Femur (tissue), 1 donor: ENCODE data around the gene NR2F1.
A peak's percentile ranks its signal among the peaks of the same experiment; 100 is the strongest.

Experiments used
- DNase-seq: peaks from one replicate; pipeline ENCODE4 v3.0.0-alpha.2; 2017

NR2F1 gene

DNA sequence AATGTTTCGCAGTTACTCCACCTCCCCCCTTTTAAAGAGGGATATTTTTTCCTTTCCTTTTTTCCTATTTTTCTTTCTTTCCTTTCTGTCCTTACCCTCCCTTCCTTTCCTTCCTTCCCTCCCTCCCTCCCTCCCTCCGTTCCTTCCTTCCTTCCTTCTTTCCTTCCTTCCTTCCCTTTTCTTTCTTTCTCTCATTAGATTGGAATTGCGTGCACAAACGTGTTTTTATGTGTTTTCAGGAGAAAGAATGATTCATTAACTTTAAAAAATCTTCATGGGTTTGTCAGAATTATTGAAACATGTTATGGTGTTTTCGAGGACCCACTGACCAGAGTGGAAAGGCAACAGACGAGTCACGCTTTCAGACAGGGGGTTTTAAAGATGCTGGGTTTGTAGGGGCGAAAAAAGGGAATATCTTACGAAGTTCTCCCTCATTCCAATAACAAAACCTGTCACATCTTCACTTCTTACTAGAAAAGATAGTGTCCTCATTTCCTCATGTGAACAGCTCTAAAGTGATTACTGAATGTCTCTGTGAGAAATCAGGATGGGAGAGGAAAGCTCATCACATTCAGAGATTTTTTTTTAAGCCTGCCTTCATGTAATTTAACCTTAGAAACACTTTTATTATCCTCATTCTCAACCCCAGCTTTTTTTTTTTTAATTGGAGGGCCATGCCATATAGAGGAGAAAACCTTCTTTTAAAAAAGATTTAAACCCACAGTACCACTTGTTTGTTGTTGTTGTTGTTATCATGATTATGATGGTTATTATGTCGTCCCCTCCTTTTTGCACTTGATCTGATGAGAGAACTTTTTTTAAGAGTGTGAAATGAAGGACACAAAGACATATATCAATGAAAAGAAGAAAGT, 21.9 kb downstream of the NR2F1 start:
- no peak for DNase-seq

DNA sequence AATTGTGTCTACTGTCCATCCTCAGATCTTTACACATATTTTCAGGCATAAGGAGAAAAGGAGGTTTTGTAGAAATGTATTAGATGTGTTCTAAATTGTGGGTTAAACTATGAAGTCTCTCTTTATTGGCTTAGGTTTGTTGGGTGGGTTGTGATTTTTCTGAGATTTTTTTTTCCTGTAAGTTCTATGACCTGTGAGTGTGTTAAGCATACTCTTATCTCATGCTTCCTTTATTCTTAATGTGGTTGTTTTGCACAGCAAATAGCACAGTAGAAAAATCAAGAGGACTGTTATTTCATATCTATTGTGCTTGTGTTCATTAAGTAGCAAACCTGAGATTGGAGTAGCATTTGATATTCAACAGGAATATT, 23.3 kb downstream of the NR2F1 start:
- no peak for DNase-seq

GRCh38 chr5:93607367-93608258, 24.6 kb downstream of the NR2F1 start:
- DNase-seq: no peak

GRCh38 chr5:93608855-93609254, 25.8 kb downstream of the NR2F1 start:
- DNase-seq: no peak

DNA sequence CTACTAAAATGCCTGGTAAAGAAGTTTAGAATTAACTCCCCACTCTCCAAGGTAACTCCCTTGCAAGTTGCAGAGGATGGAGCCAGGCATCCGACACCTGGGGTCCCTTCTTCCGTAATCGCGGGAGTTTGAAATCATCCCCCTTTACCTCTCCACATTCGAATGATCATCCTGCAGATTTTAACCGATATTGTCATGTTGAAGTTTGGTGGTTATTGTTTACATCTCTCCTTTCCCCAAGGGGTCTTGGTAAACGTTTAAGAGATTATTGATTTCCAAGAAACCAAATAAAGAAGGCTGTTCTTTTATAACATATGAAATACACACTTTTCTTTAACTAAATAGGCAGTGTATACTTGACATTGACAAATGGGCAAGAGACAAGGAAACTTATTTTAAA, 26.7 kb downstream of the NR2F1 start:
- DNase-seq: no peak

DNA sequence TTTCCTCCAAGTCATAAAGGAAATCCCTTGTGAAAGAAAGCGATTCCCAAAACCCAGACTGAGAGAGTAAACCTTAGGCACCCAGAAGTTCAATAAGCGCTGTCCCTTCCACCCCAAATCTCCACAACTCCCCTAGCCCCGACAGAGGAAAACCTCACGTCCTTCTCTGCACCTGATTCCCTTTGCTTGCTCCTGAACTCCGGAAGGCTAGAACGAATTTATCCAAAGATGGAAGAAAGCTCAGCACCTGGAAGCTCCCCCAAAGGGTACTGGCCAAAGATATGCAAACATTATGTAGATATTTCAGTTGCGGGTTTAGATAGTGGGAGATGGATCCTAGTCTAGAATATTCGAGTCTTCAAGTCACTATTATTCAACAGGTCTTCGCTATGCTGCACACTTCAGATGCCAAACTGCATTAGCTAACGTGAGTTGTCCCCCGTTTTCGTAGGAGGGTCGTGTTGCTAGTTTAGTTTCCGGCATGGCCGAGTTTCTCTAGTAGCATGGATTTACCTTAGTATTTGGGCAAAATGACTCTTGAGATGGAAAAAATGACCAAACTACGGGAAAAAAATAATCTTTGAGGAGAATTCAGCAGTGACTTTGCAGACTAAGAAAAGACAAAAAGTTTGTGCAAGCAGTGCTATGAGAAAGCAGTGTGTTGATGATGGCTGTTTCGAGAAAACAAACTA, 27.7 kb downstream of the NR2F1 start:
- DNase-seq: no peak

DNA sequence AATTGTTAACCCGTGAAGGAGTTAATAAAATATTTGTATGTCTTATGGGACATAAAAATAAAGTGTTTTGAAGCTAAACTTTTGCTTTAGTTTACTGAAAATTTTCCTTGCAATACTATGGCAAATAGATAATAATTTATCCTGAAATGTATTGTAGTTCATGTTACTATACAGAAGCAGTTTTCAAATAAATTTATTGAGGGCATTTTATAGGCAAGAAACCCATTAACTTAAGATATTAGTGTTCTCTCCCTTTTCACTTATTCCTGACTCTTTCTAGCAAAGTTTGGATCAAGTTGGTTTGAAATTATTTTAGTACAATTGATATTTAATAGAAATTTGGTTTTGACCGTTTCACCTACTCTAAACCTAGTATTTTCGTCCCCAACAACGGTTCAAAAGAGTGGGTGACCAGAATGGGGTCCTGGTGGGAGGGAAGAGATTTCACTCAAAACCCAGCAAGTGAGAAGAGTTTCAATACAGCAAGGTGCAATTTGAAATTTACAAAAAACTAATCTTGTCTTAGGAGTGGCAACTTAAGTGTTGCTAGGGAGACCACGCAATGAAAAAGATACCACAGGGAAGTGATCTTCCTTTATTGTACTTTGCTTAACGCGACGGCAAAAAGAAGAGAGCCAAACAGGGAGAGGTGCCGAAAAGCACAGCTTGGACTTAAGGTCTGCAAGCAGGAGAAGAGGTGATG, 28.4 kb downstream of the NR2F1 start:
- no peak for DNase-seq

DNA sequence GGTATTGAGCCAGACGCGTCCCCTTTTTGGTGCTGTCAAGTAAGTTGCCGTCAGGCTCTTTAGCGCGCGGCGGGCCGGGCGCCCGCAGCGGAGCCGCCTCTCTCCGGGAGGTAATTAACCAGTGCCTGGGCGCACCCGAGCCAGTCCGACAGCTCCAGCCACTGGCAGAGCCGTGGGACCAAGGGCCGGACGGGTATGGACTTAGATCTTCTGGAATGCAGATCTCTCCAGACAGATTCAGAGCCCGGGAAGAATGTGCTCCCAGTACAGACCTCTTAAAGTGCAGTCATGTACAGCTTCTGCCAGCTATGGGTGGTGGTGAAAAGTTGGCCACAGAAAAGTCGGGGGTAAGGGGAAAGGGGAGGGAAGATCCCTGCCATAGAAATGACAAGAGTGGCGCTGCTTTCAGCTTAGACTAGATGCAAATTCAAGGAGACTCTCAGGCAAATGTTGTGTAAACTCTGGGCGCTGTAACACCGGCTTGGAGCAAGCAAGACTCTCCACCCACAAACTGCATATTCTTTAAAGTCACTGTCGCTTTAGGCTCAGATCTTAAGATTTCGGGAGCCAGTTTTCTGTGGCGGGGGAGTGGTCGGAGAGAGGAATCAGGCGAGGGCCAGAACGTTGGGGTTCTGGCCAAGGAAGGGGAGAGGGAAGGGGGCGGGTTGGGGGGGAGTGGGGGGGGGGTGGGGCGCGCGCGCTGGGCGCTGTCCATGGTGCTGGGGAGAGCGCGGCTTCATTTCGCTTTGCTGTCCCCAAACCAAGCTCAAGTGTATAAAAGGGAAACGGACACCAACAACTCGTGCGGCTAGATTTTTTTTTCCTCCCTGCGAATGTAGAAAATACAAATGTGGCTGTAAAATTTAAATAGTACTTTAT, 29.2 kb downstream of the NR2F1 start:
- DNase-seq: peak; percentile 71

GRCh38 chr5:93612855-93613243, 29.8 kb downstream of the NR2F1 start:
- no peak for DNase-seq

GRCh38 chr5:93616538-93617174, 33.6 kb downstream of the NR2F1 start:
- no peak for DNase-seq

GRCh38 chr5:93620487-93621326, 37.7 kb downstream of the NR2F1 start:
- peak; percentile 68 for DNase-seq

- peak; percentile 71 for DNase-seq
Measured at GRCh38 chr5:93621327-93621798, 38.3 kb downstream of the NR2F1 start.

DNA sequence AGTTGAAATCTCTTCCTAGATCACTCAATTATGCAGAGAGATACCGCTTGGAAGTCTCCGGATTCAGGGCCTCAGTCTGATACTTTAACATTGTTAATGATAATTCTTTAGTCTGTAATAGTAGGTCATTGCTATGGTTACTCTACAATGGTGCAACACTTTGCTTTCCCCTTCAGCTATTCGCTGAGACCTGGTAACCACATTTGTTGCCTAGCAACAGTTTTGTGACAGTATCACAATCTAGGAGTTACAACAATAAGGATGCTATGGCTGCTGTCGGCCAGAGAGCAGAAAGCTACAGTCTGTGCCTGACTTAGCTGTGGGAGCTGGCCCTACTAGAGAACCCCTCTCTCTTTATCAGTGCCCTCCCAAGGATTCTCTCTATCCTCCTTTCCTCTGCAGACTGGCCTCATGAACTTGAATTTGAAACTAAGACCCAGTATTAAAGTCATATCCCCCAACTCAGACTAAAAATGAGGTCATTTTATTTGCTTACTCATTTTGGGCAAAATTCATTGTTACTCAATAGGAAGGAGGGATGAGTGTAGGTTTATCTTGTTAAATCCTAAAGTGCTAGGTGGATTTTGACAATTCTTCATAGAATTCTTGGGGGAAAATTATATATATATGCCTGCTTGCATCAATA, 39.3 kb downstream of the NR2F1 start:
- DNase-seq: no peak

GRCh38 chr5:93623153-93623552, 40.1 kb downstream of the NR2F1 start:
- no peak for DNase-seq

GRCh38 chr5:93626801-93627200, 43.8 kb downstream of the NR2F1 start:
- no peak for DNase-seq

DNA sequence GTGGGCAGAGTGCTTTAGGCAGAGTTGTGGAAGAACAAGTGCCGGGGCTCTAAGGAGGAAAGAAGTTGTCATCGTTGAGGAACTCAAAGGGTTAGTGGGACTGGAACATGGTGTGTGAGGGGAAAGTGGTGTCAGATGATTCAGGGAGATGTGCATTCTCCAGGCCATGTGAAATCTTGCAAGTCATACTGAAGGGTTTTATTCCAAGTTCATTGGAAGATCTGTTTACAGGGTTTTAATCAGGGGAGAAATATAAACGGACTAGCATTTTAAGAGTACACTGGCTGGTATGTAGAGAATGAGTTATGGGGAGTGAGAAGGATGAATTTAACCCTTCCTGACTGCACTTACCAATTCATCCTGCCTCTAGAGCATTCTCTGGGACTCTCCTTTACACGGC, 49.3 kb downstream of the NR2F1 start:
- DNase-seq: no peak

- no peak for DNase-seq
Measured at GRCh38 chr5:93635991-93636390, 53.0 kb downstream of the NR2F1 start.

- DNase-seq: no peak
Measured at GRCh38 chr5:93636837-93637236, 53.8 kb downstream of the NR2F1 start.

DNA sequence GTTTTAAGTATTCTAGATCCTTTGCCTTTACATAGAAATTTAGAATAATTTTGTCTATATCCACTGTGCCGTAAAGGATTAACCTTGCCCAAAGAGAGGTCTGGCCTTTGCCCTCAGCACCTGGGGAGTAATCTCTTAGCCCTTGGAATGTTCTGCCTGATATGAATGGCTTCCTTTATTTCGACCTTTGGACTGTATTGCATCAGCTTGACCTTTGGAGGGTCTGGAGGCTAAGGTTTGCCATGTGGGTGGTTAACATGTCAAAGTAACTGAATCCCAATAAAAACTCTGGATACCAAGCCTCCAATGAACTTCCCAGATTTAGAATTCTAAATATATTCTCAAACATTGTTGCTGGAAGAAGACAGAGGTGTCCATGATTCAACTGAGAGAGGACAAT, 54.7 kb downstream of the NR2F1 start:
- no peak for DNase-seq

- DNase-seq: no peak
Measured at GRCh38 chr5:93642526-93642925, 59.5 kb downstream of the NR2F1 start.
